Measurements from ENCODE around the gene BLID. TPM values are rescaled to one million over a fixed set of nuclear protein-coding genes. Genes with fewer than 3 reads are reported as not detected.

The BLID gene
- total and polyA plus RNA-seq, 2 of the 8 experiments (the other 6 are each of a cell fraction or from before 2014, with no cell fraction given), result not detected

DNA sequence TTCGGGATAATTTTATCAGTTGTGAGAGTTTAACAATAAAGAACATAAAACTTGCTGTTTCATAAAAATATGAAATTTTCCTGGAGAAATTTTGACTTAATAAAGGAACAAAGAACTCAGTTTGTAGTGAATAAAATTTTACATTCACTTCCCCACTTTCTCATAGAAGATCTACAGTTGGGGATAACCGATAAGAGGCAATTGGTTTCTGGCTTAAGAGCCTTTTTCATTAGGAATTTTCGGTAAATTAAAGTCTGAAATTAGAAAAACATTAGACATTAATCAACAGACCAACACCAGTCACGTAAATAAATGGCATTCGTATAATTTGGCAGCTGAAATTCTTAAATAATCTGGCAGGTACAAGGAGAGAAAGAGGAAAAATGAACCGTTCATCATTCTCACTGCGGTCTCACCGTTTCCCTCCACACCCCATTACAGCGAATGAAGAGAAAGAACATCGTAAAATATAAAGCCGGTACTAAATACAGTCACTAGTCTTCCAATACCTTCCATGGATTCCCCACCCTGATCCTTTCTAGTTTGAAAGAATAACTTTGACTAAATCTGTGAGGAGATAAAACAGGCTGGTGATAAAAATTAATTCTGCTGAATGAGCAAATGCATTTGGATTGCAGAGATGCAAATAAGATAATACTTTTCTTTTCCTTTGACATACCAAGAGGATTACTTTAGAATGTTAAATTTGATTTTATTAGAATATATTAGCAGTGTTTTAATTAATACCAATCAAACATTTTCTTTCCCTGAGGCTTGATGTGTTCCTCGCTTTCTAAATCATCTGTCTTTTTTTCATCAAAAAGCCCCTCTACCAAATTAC lies 19.5 kb downstream of the BLID start:
- Histone ChIP-seq H2BK5ac (ENCODE audit: low read depth, low read length) (no peak overlapping the region), H3K4ac (replicated peaks; ENCODE audit: insufficient read length, low read depth, low read length) (no peak overlapping the region), H4K91ac (replicated peaks; ENCODE audit: insufficient read length, low read length) (no peak overlapping the region), H3K4me3 (ENCODE audit: extremely low read depth in 1 of 4, insufficient read depth in 2 of 4, low read depth in 3 of 4, low read length in 4 of 4) (no peak overlapping the region), H3K4me1 (replicated peaks in 1 of 4; ENCODE audit: control insufficient read depth in 3 of 4, insufficient read depth in 4 of 4, low read length in 3 of 4) (peaks cover 2 to 6% (median 3%) of the 10 kb centered on the region in 4 experiments; a peak in 6 of 7 replicates), H3K4me2 (ENCODE audit: insufficient read depth in 1 of 2, low read depth in 2 of 2, low read length in 2 of 2) (no peak overlapping the region), H3K9me3 (ENCODE audit: insufficient read depth in 2 of 2, low read depth in 1 of 2, low read length in 1 of 2) (no peaks in the 10 kb centered on the region), H4K20me1 (replicated peaks in 1 of 2; ENCODE audit: control insufficient read depth in 1 of 2, insufficient read depth in 2 of 2, low read length in 2 of 2) (no peaks in the 10 kb centered on the region), H2BK20ac (ENCODE audit: low read length) (no peak overlapping the region), H2BK120ac (replicated peaks; ENCODE audit: low read depth, low read length) (no peak overlapping the region), H2BK12ac (ENCODE audit: low read depth, low read length) (no peak overlapping the region), H3K9ac (replicated peaks in 1 of 4; ENCODE audit: extremely low read depth in 1 of 4, low read depth in 3 of 4, low read length in 3 of 4) (no peak overlapping the region), H3K79me1 (ENCODE audit: low read depth, low read length) (no peaks in the 10 kb centered on the region), H3K14ac (ENCODE audit: insufficient read length) (no peak overlapping the region), H3K36me3 (ENCODE audit: control insufficient read depth in 2 of 4, insufficient read depth in 4 of 4, low read length in 3 of 4) (no peaks in the 10 kb centered on the region), H2BK15ac (ENCODE audit: low read length) (no peak overlapping the region), H3K18ac (ENCODE audit: extremely low read depth, low read length) (no peak overlapping the region), H3K27me3 (replicated peaks in 1 of 4; ENCODE audit: control insufficient read depth in 3 of 4, extremely low read depth in 1 of 4, insufficient read depth in 3 of 4, low read length in 3 of 4) (peaks cover 0 to 15% (median 12%) of the 10 kb centered on the region in 4 experiments; a peak in 6 of 7 replicates), H4K5ac (ENCODE audit: insufficient read length, low read depth, low read length) (no peak overlapping the region), H4K8ac (ENCODE audit: extremely low read depth, insufficient read depth, low read length) (no peak overlapping the region), H3K23ac (ENCODE audit: insufficient read length) (no peak overlapping the region), H3K56ac (replicated peaks; ENCODE audit: insufficient read length, low read depth, low read length) (no peak overlapping the region), H3K27ac (ENCODE audit: low read depth, low read length) (no peak overlapping the region), H2AK5ac (ENCODE audit: low read depth, low read length) (no peak overlapping the region), H2AFZ (ENCODE audit: low read length) (no peak overlapping the region), H3K79me2 (ENCODE audit: control insufficient read depth in 1 of 2, insufficient read depth in 2 of 2, low read length in 2 of 2) (no peaks in the 10 kb centered on the region), H3K23me2 (ENCODE audit: low read depth, low read length) (no peaks in the 10 kb centered on the region; the same call in 1 of the 2 replicates)
- no peak for FAIRE-seq
- CTCF ChIA-PET (ENCODE audit: partially characterized antibody), result interaction anchor here (0.5 to 4.3 kb wide), 7 partner anchors 9 to 619 kb away, joined by 3 to 15 read pairs (median 3); no protein-coding TSS in a partner anchor
- 86% methylated on average over 12 of the region's 12 CpGs; no CpG with 5 or more reads in 1 of the 2 experiments for WGBS, 2 experiments (ENCODE audit: extremely low coverage in 1 of 2, insufficient coverage in 1 of 2, insufficient read length in 1 of 2, insufficient replicate concordance in 2 of 2, low coverage in 1 of 2, low lambda C conversion rate in 2 of 2, missing lambda C conversion rate in 1 of 2)
- no peak for DNase-seq (ENCODE audit: low read depth in 1 of 2, low spot score in 2 of 2)
- POLR2A ChIA-PET (ENCODE audit: partially characterized antibody), result no interaction called here
- TF ChIP-seq, protein P1, sequence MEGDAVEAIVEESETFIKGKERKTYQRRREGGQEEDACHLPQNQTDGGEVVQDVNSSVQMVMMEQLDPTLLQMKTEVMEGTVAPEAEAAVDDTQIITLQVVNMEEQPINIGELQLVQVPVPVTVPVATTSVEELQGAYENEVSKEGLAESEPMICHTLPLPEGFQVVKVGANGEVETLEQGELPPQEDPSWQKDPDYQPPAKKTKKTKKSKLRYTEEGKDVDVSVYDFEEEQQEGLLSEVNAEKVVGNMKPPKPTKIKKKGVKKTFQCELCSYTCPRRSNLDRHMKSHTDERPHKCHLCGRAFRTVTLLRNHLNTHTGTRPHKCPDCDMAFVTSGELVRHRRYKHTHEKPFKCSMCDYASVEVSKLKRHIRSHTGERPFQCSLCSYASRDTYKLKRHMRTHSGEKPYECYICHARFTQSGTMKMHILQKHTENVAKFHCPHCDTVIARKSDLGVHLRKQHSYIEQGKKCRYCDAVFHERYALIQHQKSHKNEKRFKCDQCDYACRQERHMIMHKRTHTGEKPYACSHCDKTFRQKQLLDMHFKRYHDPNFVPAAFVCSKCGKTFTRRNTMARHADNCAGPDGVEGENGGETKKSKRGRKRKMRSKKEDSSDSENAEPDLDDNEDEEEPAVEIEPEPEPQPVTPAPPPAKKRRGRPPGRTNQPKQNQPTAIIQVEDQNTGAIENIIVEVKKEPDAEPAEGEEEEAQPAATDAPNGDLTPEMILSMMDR (IDR thresholded peaks at IDR 0.05; ENCODE audit: control extremely low read depth in 1 of 3, insufficient read depth in 1 of 3, low read depth in 1 of 3, low read length in 3 of 3), result no peak
- TF ChIP-seq SIX5 (IDR thresholded peaks at IDR 0.05; ENCODE audit: low read depth, low read length) (no peak), POLR2AphosphoS5 (IDR thresholded peaks at IDR 0.05; ENCODE audit: low read depth, low read length) (no peak), CREB1 (IDR thresholded peaks at IDR 0.05) (no peak)
